Esophagus muscularis mucosa (tissue), 4 donors: ENCODE measurements around the gene SMIM1. TPM values are rescaled to one million over a fixed set of nuclear protein-coding genes. Genes with fewer than 3 reads are reported as not detected.

Source experiments
- DNase-seq: peaks from one replicate; pipeline ENCODE4 v3.0.0-alpha.2; 2017; ENCODE audit errors: extremely low spot score
- H3K27ac ChIP-seq, 4 donors: fragments of 200-600 bp; sonication (generic); replicated peaks in 1 of 4; 1 replicate in 3 of 4; 2 replicates in 1 of 4; pipeline ENCODE4 v1.5.1; 2016 to 2019; ENCODE audit warnings: mild to moderate bottlenecking in 1 of 4
- H3K27me3 ChIP-seq, 4 donors: fragments of 200-600 bp; sonication (generic); one replicate each; pipeline versions ENCODE4 v1.5.1 to v1.6.0; 2016 to 2019
- H3K36me3 ChIP-seq, 4 donors: fragments of 200-600 bp; sonication (generic); one replicate each; pipeline ENCODE4 v1.5.1; 2016 to 2019
- H3K4me1 ChIP-seq, 4 donors: fragments of 200-600 bp; sonication (generic); one replicate each; pipeline ENCODE4 v1.5.1; 2016 to 2019
- H3K4me3 ChIP-seq, 4 donors: fragments of 200-600 bp; sonication (generic); 1 replicate in 2 of 4; 2 replicates in 2 of 4; pipeline ENCODE4 v1.5.1; 2016 to 2019; ENCODE audit warnings: mild to moderate bottlenecking in 4 of 4, moderate library complexity in 1 of 4
- H3K9me3 ChIP-seq, 4 donors: fragments of 200-600 bp; sonication (generic); 1 replicate in 3 of 4; 2 replicates in 1 of 4; pipeline ENCODE4 v1.5.1; 2016 to 2019
- EP300 ChIP-seq: sonication (generic); formaldehyde crosslinking; IDR thresholded peaks from one replicate; pipeline ENCODE4 v1.6.1; 2017; ENCODE audit warnings: antibody characterized with exemption
- POLR2A ChIP-seq: fragments of 450-650 bp; IDR thresholded peaks from one replicate; pipeline ENCODE4 v1.6.1; 2017; ENCODE audit warnings: antibody characterized with exemption, moderate library complexity, mild to moderate bottlenecking, low read depth
- POLR2AphosphoS5 ChIP-seq, 2 donors: sonication (generic); formaldehyde crosslinking; IDR thresholded peaks; one replicate each; pipeline ENCODE4 v1.6.1; 2017; ENCODE audit warnings: antibody characterized with exemption in 2 of 2
- WGBS: methylation state at CpG from one replicate; pipeline ENCODE4 v1.1.5; 2018; 5-methylcytosine and 5-hydroxymethylcytosine counted together
- intact Hi-C: fragments of 100-400 bp; cut with DNase I; formaldehyde crosslinking; loops from one replicate; pipeline ENCODE4 v1.15.1; 2023
- total RNA-seq, 4 donors: library from RNA; depleted of rRNA; stranded (reverse); fragments of >200 nt; gene quantifications; one replicate each; pipeline versions ENCODE4 v1.1.0 to v1.2.1, GENCODE V29; 2016
- TF ChIP-seq, protein P1 (sequence below), 3 experiments: fragments of 200-600 bp in 2 of 3; fragments of 450-650 bp in 1 of 3; sonication (generic) in 2 of 3; IDR thresholded peaks; one replicate each; pipeline ENCODE4 v1.5.1; 2017 to 2019; ENCODE audit warnings: antibody characterized with exemption in 3 of 3, mild to moderate bottlenecking in 2 of 3, moderate library complexity in 1 of 3

Gene SMIM1
- total RNA-seq, 4 donors from 2014 or later = 10.5 to 16.3 (median 13.3) TPM

GRCh38 chr1:3742439-3743298 lies 29.9 kb upstream of the SMIM1 start:
- no peak for TF ChIP-seq POLR2AphosphoS5 (IDR thresholded peaks at IDR 0.05)
- TF ChIP-seq, protein P1, sequence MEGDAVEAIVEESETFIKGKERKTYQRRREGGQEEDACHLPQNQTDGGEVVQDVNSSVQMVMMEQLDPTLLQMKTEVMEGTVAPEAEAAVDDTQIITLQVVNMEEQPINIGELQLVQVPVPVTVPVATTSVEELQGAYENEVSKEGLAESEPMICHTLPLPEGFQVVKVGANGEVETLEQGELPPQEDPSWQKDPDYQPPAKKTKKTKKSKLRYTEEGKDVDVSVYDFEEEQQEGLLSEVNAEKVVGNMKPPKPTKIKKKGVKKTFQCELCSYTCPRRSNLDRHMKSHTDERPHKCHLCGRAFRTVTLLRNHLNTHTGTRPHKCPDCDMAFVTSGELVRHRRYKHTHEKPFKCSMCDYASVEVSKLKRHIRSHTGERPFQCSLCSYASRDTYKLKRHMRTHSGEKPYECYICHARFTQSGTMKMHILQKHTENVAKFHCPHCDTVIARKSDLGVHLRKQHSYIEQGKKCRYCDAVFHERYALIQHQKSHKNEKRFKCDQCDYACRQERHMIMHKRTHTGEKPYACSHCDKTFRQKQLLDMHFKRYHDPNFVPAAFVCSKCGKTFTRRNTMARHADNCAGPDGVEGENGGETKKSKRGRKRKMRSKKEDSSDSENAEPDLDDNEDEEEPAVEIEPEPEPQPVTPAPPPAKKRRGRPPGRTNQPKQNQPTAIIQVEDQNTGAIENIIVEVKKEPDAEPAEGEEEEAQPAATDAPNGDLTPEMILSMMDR (IDR thresholded peaks at IDR 0.05) = no peak
- DNase-seq = no peak
- peaks cover 17 to 47% (median 30%) of the 10 kb centered on the region in 4 donors for H3K4me1 ChIP-seq
- no peak overlapping the region for H3K27ac ChIP-seq
- no peaks in the 10 kb centered on the region for H3K9me3 ChIP-seq
- no peak overlapping the region for H3K4me3 ChIP-seq
- no peaks in the 10 kb centered on the region for H3K27me3 ChIP-seq
- peaks cover 15 to 73% (median 56%) of the 10 kb centered on the region in 4 donors for H3K36me3 ChIP-seq
- intact Hi-C loops = no loop called here
- WGBS = 77% methylated on average over 24 of the region's 24 CpGs

DNA sequence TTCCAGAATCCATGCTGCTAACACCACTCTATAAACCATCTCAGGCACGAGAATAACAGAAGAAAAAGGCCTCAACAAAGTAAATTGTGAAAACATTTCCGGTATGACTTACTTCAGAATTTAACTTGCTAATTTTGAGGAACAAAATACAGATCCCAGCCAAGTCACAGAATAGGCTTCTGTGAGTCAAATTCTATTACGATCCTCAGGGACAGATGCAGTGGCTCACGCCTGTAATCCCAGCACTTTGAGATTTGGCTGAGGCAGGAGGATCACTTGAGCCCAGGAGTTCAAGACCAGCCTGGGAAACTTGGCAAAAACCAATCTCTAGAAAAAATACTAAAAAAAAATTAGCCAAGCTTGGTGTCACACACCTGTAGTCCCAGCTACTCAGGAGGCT lies 29.1 kb upstream of the SMIM1 start:
- Histone ChIP-seq H3K36me3 (peaks cover 9 to 65% (median 48%) of the 10 kb centered on the region in 4 donors), H3K4me1 (peaks cover 20 to 51% (median 35%) of the 10 kb centered on the region in 4 donors), H3K4me3 (no peak overlapping the region), H3K27me3 (no peaks in the 10 kb centered on the region), H3K9me3 (no peaks in the 10 kb centered on the region), H3K27ac (no peak overlapping the region)
- 74% methylated on average over 4 of the region's 4 CpGs for WGBS
- DNase-seq = no peak
- TF ChIP-seq EP300 (no peak), POLR2AphosphoS5 (IDR thresholded peaks at IDR 0.05) (no peak)
- TF ChIP-seq, protein P1 (IDR thresholded peaks at IDR 0.05) = no peak
- intact Hi-C loops = no loop called here

DNA sequence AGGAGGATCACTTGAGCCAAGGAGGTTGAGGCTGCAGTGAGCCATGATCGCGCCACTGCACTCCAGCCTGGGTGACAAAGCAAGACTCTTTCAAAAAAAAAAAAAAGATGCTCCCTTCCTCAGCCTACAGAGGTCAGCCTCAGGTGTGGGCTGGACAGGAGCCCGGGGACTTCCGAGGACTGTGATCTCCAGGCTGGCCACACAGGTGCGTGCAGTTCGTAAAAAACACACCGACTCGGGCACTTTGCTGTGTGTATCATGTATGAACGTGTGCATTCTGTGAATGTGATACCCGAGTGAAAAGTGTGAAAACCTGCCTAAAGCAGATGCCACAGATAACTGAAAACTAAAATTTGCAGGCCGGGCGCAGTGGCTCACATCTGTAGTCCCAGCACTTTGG lies 28.7 kb upstream of the SMIM1 start:
- TF ChIP-seq, protein P1 (IDR thresholded peaks at IDR 0.05) = no peak
- TF ChIP-seq EP300 (no peak), POLR2AphosphoS5 (IDR thresholded peaks at IDR 0.05) (no peak), POLR2A (no peak)
- WGBS = 94% methylated on average over 12 of the region's 12 CpGs
- H3K4me3 ChIP-seq = no peak overlapping the region
- H3K36me3 ChIP-seq = peaks cover 9 to 61% (median 44%) of the 10 kb centered on the region in 4 donors
- no peaks in the 10 kb centered on the region for H3K9me3 ChIP-seq
- intact Hi-C loops = no loop called here
- peaks cover 20 to 51% (median 35%) of the 10 kb centered on the region in 4 donors for H3K4me1 ChIP-seq
- H3K27ac ChIP-seq = no peak overlapping the region
- H3K27me3 ChIP-seq = no peaks in the 10 kb centered on the region
- DNase-seq = no peak

- no peak overlapping the region for H3K27ac ChIP-seq
- intact Hi-C loops = no loop called here
Measured at GRCh38 chr1:3744646-3745045, 27.9 kb upstream of the SMIM1 start.

More at GRCh38 chr1:3744646-3745045, 27.9 kb upstream of the SMIM1 start:
- no peaks in the 10 kb centered on the region for H3K27me3 ChIP-seq
- no peaks in the 10 kb centered on the region for H3K9me3 ChIP-seq
- H3K4me1 ChIP-seq = peaks cover 20 to 51% (median 35%) of the 10 kb centered on the region in 4 donors
- H3K36me3 ChIP-seq = peaks cover 9 to 53% (median 36%) of the 10 kb centered on the region in 4 donors
- TF ChIP-seq EP300 (no peak), POLR2A (no peak), POLR2AphosphoS5 (IDR thresholded peaks at IDR 0.05) (no peak)
- TF ChIP-seq, protein P1 (IDR thresholded peaks at IDR 0.05) = no peak
- H3K4me3 ChIP-seq = no peak overlapping the region
- DNase-seq = no peak
- WGBS = 95% methylated on average over 6 of the region's 10 CpGs
